ENCODE data around the gene GPC6.
"Not testable (repeated sequence)": the region's sequence is repeated elsewhere in the genome, so short reads cannot be mapped to it uniquely, and the experiment has no call there.

Gene GPC6

GRCh38 chr13:93480553-93481106, 254.0 kb downstream of the GPC6 start:
- in situ Hi-C loops (cut with MboI; ENCODE audit: low sequenced_read_pairs), result no loop called here

- in situ Hi-C loops (cut with MboI; ENCODE audit: low sequenced_read_pairs), result not testable (repeated sequence)
Measured at GRCh38 chr13:93496117-93496516, 269.5 kb downstream of the GPC6 start.

DNA sequence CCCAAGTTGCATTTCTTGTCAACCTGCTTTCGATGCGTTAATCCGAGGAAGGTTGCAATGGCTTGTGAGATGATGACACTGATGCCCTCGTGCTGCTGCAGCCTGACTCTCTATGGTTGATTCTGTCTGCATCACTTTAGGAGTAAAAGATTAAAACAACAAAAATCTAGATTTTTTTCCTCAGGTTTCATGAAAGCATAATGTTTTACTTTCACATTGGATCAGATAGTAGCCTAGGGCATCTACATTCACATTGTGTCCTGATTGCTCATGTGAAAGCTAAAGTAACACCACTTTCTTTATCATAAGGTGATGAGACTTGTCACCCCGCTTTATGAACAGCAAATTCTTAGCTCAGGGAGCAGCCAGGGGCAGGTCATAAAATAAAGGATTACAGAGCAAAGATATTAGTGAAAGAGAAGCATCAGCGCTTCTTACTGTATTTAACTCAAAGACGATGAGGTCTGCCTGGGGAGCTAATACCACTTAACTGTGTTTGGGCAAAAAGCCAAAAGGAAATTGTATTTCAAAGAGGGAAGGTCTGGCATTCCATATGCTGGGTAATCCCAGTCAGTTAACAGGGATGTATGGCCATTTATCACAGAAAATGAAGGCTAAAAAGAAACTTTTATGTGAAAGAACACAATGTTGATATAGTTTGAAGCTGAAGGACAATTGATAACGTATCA, 270.5 kb downstream of the GPC6 start:
- in situ Hi-C loops (cut with MboI; ENCODE audit: low sequenced_read_pairs), result no loop called here

GRCh38 chr13:93499991-93500390, 273.4 kb downstream of the GPC6 start:
- in situ Hi-C loops (cut with MboI; ENCODE audit: low sequenced_read_pairs), result no loop called here

GRCh38 chr13:93502071-93502470, 275.5 kb downstream of the GPC6 start:
- in situ Hi-C loops (cut with MboI; ENCODE audit: low sequenced_read_pairs), result no loop called here

DNA sequence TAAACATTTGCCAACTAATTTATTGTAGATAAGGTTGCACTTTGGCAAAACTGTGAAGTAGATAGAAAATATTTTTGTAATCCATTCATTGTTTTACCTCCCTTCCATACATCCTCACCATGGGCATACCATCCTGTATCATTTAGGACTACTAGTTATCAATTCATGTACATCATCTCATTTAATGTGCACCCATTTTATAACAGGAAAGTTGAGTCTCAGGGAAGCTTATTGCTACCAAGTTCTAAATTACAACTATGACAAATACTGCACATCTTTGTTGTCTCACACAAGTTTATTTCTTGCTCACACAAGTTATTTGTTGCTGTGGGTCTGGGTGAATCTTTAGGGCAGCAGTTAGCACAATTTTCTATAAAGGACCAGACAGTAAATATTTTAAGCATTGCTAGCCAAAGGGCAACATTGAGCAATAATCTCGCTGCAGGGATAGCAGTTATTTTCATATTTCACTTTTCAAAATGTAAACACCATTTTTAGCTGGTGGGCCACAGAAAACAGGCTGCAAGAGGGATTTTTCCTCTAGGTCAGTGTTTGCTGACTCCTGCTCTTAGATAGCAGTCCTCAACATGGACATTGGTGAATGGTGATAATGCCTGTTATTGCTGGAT, 276.5 kb downstream of the GPC6 start:
- in situ Hi-C loops (cut with MboI; ENCODE audit: low sequenced_read_pairs), result no loop called here

GRCh38 chr13:93505104-93505952, 278.7 kb downstream of the GPC6 start:
- in situ Hi-C loops (cut with MboI; ENCODE audit: low sequenced_read_pairs), result no loop called here

GRCh38 chr13:93511011-93511410, 284.4 kb downstream of the GPC6 start:
- in situ Hi-C loops (cut with MboI; ENCODE audit: low sequenced_read_pairs), result no loop called here

GRCh38 chr13:93515267-93515666, 288.7 kb downstream of the GPC6 start:
- in situ Hi-C loops (cut with MboI; ENCODE audit: low sequenced_read_pairs), result no loop called here

DNA sequence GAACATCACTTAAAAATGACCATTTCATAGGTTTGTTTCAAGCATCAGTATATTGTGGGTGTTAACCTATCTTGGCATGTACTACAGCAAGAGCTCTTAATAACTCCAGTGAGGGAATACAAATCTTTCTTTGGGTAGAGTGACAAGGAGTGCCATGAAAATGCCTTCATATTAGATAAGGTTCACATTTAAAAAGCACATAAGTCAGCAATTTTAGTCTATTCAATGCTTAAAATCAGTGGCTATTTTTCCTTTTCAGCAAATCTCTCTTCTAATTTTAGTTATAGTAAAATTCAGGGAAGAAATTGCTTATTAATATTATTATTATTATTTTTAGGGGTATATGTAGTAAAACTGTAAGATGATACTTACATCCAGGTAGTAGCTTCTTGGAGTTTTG, 291.1 kb downstream of the GPC6 start:
- in situ Hi-C loops (cut with MboI; ENCODE audit: low sequenced_read_pairs), result no loop called here

- in situ Hi-C loops (cut with MboI; ENCODE audit: low sequenced_read_pairs), result no loop called here
Measured at GRCh38 chr13:93521307-93521706, 294.7 kb downstream of the GPC6 start.

DNA sequence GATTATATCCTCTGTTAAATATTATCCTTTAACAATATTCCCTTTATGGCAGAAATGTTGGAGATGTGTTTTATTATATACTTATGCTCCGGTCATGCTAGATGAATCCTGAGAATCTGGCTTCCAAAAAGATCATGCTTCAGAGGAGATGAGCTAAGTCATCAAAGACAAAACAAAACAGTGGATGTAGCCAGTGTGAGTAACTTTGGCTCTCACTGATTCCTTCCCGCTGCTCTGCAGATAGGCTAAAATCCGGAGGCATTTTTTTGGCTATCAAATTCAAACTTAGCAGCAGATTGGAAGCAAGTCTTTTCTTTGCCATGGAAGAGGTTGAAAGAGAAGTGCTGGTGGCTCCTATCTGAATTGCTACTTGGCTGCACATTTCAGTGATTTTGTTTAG, 295.9 kb downstream of the GPC6 start:
- in situ Hi-C loops (cut with MboI; ENCODE audit: low sequenced_read_pairs), result no loop called here

- in situ Hi-C loops (cut with MboI; ENCODE audit: low sequenced_read_pairs), result no loop called here
Measured at GRCh38 chr13:93525087-93525486, 298.5 kb downstream of the GPC6 start.

GRCh38 chr13:93527748-93528297, 301.2 kb downstream of the GPC6 start:
- in situ Hi-C loops (cut with MboI; ENCODE audit: low sequenced_read_pairs), result no loop called here

DNA sequence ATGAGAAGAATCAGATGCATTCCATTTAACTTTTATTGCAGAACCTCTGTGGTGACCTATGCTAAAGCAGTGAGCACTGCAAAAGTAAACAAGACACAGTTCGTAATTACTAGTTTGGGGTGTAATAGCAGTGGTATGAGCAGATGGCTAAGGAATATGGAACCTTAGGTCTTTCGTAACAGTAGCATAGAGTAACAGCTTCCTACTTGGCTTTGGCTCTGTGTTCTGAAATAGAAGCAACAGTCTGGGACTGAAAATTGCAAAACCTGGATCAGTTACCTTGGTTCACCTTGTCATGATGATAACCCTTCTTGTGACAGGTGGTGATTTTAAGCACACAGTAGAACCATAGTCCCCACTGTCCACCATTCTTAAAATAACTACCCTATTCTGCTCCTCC, 303.4 kb downstream of the GPC6 start:
- in situ Hi-C loops (cut with MboI; ENCODE audit: low sequenced_read_pairs), result no loop called here

DNA sequence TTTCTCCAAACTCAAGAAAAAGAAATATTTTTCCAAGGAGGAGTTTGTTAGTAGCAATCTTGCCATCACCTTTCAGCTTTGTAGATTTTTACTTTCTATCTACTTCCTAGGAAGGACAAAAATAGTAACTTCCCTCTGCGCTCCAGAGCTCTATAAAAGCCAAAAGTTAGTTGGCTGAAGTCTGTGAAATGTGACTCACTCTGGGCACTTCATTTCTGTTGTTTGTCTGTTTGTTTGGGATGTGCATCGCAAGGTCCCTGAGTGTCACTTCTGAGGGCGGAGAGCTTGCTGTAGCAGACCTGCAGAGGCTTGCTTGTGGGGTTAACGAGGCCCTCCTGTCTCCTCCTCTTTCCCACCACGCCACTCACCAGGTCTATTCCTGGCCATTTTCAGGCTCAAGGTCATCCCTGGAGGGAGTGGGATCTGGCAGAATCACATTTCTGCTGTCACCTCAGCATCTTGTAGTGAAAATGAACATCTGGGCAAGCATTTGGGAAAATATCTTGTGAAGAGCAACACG, 307.6 kb downstream of the GPC6 start:
- in situ Hi-C loops (cut with MboI; ENCODE audit: low sequenced_read_pairs), result no loop called here

DNA sequence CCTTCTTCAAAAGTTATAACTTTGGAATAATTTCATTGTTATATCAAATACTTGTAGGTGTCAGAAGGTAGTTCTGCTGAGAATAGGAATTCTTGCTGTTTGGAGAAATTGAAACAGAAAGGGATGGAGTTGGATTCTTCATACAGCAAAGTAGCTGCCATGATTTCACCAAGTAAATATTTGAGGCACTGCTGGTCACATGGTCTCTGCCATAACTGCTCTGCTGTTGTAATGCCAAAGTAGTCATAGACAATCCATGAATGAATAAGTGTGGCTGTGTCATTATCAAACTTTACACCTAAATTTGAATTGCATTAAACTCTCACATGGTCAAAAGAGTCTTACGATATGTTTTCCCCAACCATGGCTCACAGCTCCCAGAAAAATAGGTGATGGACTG, 308.6 kb downstream of the GPC6 start:
- in situ Hi-C loops (cut with MboI; ENCODE audit: low sequenced_read_pairs), result no loop called here

DNA sequence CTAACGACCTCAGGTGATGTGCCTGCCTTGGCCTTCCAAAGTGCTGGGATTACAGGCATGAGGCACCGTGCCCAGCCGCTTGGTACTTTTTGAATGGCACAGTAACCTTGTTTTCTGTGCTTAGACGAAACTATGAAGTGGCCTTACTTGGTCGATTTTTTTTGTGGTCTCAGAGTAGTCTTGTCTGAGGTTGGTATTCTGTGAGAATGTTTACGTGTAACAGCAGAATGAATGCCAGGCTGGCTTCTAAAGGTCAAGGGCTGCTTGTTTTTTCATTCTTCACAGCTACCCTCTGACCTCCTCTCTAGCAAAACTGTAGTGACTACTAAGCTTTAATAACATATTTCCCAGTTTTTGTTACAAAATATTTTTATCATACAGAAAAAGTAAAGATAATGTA, 313.3 kb downstream of the GPC6 start:
- in situ Hi-C loops (cut with MboI; ENCODE audit: low sequenced_read_pairs), result no loop called here

- in situ Hi-C loops (cut with MboI; ENCODE audit: low sequenced_read_pairs), result no loop called here
Measured at GRCh38 chr13:93547886-93548285, 321.3 kb downstream of the GPC6 start.

DNA sequence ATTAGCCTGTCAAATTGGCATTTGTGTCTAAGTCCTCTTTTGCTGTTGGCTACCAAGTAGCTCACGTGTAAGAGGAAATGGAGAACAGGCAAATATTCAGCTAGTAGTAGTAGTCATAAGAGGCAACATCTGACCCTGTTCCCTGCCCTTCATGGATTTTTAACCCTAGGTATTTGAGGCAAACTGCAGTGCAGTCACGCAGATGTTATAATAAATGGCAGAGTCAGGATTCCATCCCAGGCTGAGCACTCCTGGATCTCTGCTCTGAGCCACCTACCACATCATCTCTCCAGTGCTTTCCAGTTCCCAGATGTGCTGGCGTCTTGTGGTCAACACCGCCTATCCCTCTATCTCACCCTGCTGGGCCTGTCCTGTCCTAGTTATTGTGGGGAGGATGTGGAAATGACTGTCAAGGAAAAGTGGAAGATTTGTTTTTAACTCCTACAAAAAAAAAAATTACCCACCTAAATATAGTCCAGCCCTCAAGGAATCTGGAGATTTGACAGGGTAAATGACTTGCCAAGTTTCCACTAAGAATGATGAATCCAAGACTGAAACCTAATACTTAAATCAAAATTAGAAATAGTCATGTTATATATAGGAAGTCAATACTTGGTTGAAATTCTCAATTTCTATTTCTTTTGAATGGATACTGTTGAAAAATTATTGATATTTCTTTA, 322.9 kb downstream of the GPC6 start:
- in situ Hi-C loops (cut with MboI; ENCODE audit: low sequenced_read_pairs), result no loop called here

DNA sequence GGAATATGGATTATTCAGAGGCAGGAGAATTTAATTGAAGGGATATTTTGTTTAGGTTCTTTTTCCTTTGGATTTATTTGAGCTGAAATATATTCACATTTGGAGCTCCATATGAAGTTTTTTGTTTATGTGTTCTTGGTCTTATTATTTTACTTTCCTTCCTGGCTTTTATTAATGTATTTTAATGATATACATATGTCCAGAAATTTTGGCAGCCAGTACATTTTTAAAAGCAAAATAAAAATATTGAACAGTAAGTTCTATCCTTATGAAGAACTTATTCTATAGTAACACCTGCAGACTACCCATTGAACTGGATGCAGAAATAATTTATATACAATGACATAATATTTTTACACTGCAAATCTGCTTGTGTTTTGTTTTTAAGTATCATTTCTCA, 323.6 kb downstream of the GPC6 start:
- in situ Hi-C loops (cut with MboI; ENCODE audit: low sequenced_read_pairs), result no loop called here

Data from hTERT RPE-1 (cell line).